Chondrocyte (in vitro differentiated cells): ENCODE measurements around the gene NPFF. TPM values are rescaled to one million over a fixed set of nuclear protein-coding genes. Genes with fewer than 3 reads are reported as not detected.

Source experiments
- DNase-seq: peaks from one replicate; pipeline ENCODE4 v3.0.0; 2021; ENCODE audit warnings: mixed read lengths, low spot score
- H3K27ac Mint-ChIP-seq: one replicate; pipeline ENCODE4 v1.8.0; 2021; ENCODE audit warnings: mild to moderate bottlenecking, moderate library complexity, mixed read lengths; ENCODE audit not compliant: unreplicated experiment
- H3K27me3 Mint-ChIP-seq: 2 replicates; pipeline ENCODE4 v1.8.0; 2021; ENCODE audit warnings: low read depth, mixed read lengths
- H3K36me3 Mint-ChIP-seq: 2 replicates; pipeline ENCODE4 v1.8.0; 2021; ENCODE audit warnings: low read depth, mixed read lengths
- H3K4me1 Mint-ChIP-seq: 2 replicates; pipeline ENCODE4 v1.8.0; 2021; ENCODE audit warnings: low read depth, mild to moderate bottlenecking, mixed read lengths
- H3K4me3 Mint-ChIP-seq: one replicate; pipeline ENCODE4 v1.8.0; 2021; ENCODE audit warnings: mild to moderate bottlenecking, moderate library complexity, mixed read lengths; ENCODE audit not compliant: unreplicated experiment
- H3K9me3 Mint-ChIP-seq: 2 replicates; pipeline ENCODE4 v1.8.0; 2021; ENCODE audit warnings: low read depth, mixed read lengths
- total RNA-seq: library from RNA; stranded (reverse); gene quantifications from 3 replicates; pipeline ENCODE4 v1.2.1, GENCODE V29; 2021
- TF ChIP-seq, protein P1 (sequence below): fragments of 200-600 bp; sonication (generic); IDR thresholded peaks from 2 replicates; pipeline ENCODE4 v1.5.0; 2021; ENCODE audit warnings: antibody characterized with exemption, mild to moderate bottlenecking, moderate library complexity

NPFF gene
- total RNA-seq, 1 donor from 2014 or later: not detected

DNA sequence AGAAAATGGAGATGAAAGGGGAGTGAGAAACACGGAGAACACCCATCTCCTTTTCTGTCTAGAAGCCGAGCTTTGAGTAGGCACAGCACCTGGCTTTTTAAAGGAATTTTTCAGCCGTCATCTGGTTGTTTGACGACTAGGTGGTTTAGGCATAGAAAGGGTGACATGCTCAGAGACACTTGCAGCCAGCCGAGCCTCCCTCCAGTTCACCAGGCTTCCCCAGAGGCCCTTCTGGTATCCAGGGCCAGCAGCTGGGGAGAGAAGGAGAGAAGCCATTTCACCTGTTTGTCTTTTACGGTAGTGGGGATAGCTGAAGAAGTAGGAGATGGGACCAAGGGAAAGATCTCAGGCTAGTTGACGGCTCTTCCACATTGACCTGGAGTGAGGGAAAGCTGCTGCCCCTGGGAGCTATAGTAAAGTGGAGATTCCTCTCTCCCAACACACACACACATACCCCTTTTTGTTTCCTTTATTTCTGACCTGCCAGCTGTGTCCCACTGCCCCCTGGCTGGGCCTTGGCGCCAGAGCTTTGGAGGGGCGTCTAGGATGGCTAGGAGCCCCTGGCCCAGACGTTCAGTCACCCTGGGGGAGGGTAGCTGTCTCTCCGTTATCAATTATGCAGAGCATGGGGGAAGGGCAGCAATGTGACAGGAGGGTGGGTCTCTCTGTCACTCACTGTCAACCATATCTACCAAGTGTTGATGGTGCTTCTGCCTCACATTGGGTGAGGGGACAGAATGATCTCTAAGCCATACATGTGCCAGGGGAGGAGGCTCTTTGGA is 13.5 kb downstream of the NPFF start:
- Mint-ChIP-seq H3K4me1 (peaks cover 53% of the 10 kb centered on the region), H3K4me3 (peak overlapping the region; percentile 86), H3K36me3 (no peaks in the 10 kb centered on the region), H3K27me3 (no peaks in the 10 kb centered on the region), H3K27ac (peak overlapping the region; percentile 98), H3K9me3 (no peaks in the 10 kb centered on the region)
- TF ChIP-seq, protein P1, sequence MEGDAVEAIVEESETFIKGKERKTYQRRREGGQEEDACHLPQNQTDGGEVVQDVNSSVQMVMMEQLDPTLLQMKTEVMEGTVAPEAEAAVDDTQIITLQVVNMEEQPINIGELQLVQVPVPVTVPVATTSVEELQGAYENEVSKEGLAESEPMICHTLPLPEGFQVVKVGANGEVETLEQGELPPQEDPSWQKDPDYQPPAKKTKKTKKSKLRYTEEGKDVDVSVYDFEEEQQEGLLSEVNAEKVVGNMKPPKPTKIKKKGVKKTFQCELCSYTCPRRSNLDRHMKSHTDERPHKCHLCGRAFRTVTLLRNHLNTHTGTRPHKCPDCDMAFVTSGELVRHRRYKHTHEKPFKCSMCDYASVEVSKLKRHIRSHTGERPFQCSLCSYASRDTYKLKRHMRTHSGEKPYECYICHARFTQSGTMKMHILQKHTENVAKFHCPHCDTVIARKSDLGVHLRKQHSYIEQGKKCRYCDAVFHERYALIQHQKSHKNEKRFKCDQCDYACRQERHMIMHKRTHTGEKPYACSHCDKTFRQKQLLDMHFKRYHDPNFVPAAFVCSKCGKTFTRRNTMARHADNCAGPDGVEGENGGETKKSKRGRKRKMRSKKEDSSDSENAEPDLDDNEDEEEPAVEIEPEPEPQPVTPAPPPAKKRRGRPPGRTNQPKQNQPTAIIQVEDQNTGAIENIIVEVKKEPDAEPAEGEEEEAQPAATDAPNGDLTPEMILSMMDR: no peak
- no peak for DNase-seq

DNA sequence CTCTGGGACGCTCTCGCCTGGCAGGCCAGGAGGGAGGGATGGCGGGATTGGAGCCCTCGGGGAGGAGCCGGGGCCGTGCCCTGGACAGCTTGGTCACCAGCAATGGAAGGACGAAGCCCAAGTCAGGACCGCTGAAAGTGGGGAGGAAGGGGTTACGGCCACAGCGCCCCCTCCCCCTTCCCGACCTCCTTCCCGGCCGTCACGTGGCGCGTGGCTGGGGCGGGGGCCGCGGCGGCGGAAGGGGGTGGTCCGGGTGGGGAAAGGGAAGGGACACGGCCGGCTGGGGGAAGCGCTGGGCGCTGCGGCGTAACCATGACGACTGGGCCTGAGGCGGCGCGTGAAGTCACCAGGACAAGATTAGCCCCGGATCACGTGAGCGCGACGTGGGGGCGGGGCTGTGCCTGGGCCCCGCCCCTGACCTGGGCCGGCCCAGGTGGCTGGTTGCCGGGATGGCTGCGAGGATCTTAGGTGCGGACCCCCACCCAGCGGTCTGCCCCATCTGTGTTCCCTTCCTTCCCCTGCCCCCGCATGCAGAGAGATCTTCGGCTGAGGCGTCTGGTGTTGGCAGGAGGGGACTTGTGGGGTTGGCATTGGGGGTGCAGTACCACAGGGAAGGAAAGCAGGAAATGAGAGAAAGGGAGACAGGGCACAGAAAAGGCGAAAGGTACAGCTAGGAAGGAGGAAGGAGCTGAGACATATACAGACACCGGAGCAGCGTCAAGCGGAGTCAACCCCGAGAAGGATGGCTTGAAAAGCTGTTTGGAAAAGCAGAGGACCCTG is 14.3 kb downstream of the NPFF start:
- Mint-ChIP-seq H3K27me3 (no peaks in the 10 kb centered on the region), H3K27ac (peak overlapping the region; percentile 98), H3K36me3 (no peaks in the 10 kb centered on the region), H3K4me1 (peaks cover 45% of the 10 kb centered on the region), H3K4me3 (peak overlapping the region; percentile 86), H3K9me3 (no peaks in the 10 kb centered on the region)
- peak; percentile 97 for DNase-seq
- TF ChIP-seq, protein P1: no peak

DNA sequence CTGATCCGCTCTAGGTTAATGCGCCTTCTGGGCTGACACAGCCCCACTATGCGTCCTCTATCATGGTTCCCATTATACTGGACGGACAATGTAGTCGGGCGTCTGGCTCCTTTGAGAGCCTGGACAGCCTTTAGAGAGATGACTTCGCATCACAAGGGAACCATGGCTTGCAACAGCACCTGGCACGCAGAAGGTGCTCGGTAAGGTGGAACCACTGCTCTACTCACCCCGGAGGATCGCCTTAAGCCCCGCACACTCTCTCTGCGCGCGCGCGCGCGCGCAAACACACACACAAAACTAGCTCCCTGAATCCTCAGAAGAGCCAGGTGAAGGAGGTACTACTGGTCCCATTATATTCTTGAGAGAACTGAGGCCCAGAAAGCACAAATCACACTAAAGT is 15.1 kb downstream of the NPFF start:
- no peak for DNase-seq
- peaks cover 39% of the 10 kb centered on the region for H3K4me1 Mint-ChIP-seq
- no peaks in the 10 kb centered on the region for H3K36me3 Mint-ChIP-seq
- H3K9me3 Mint-ChIP-seq: no peaks in the 10 kb centered on the region
- TF ChIP-seq, protein P1: no peak
- peak overlapping the region; percentile 86 for H3K4me3 Mint-ChIP-seq
- H3K27me3 Mint-ChIP-seq: no peaks in the 10 kb centered on the region
- H3K27ac Mint-ChIP-seq: peak overlapping the region; percentile 98

DNA sequence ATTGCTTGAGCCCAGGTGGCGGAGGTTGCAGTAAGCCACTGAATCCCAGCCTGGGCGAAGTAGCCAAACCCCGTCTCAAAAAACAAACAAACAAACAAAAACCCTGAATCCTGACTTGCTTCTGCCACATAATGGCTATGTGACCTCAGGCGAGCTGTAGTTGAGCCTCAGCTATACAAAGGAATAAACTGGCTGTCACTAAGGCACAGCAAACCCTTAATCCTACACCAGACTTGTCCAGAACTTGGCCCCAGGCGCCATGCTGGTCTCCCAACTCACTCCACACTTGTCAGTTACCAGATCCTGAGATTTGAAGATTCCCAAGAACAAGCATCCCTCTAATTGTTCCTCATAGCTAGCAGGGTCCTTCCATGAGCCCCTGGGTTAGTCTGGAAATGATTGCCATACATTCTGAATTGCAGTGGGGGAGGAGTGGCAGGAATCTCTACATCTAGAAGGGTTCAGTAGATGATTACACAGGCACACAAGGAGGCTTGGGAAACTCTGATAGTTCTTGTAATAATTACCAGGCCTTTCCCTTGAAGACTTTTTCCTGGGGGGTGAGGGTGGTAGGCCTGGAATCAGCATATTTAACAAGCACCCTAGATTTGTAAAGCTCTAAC is 17.9 kb downstream of the NPFF start:
- Mint-ChIP-seq H3K9me3 (no peaks in the 10 kb centered on the region), H3K36me3 (peaks cover 2% of the 10 kb centered on the region), H3K27me3 (no peaks in the 10 kb centered on the region), H3K4me1 (peaks cover 23% of the 10 kb centered on the region), H3K27ac (no peak overlapping the region), H3K4me3 (no peak overlapping the region)
- no peak for DNase-seq
- TF ChIP-seq, protein P1: no peak
